HepG2 (cell line): Measurements from ENCODE around the gene CLK4. TPM values are rescaled to one million over a fixed set of nuclear protein-coding genes. Genes with fewer than 3 reads are reported as not detected.

ENCODE experiments used
- ATAC-seq: fragments of 200-7000 bp; cut with Tn5 transposase; 3 replicates; pipeline ENCODE4 v1.9.1; 2020; ENCODE audit warnings: mild to moderate bottlenecking, moderate library complexity
- BruUV-seq: library from RNA; stranded (reverse); fragments of 400-500 nt; replicated peaks from 2 replicates; lab custom pipeline; 2021; lab: Mats Ljungman, UMichigan
- CTCF ChIA-PET: fragments of 300-600 bp; formaldehyde crosslinking; extraction: SDS; loops from one replicate; lab custom pipeline; 2021; ENCODE audit warnings: low total read pairs, inconsistent platforms, low intra/inter-chr PET ratio; lab: Yijun Ruan, JAX
- POLR2A ChIA-PET: fragments of 350-600 bp; sonication (Branson Sonifier 250); formaldehyde crosslinking; loops from one replicate; lab custom pipeline; 2020; ENCODE audit warnings: antibody characterized with exemption, inconsistent platforms; lab: Yijun Ruan, JAX
- DNase-seq: peaks from one replicate; pipeline ENCODE4 v3.0.0-alpha.2; 2015; ENCODE audit warnings: low spot score
- FAIRE-seq: peaks from 3 replicates; lab custom pipeline; 2011; peaks lifted over from hg19 to GRCh38; lab: Jason Lieb, UNC
- H2AFZ ChIP-seq: one replicate; pipeline ENCODE4 v1.6.1; 2011; ENCODE audit warnings: low read length, inconsistent platforms
- H3K27ac ChIP-seq: fragments of 300-600 bp; 3 replicates; pipeline ENCODE4 v1.8.0; 2011; ENCODE audit warnings: mixed run types, mild to moderate bottlenecking, mixed read lengths, low read length, inconsistent platforms; ENCODE audit not compliant: insufficient read depth; ENCODE audit errors: extremely low read length
- H3K27me3 ChIP-seq, 2 experiments: fragments of 200-600 bp in 1 of 2; 2 replicates in 1 of 2; 3 replicates in 1 of 2; pipeline versions ENCODE4 v1.6.0 to v1.8.0; 2011; ENCODE audit warnings: low read length in 2 of 2, mild to moderate bottlenecking in 2 of 2, moderate library complexity in 2 of 2, inconsistent platforms in 1 of 2; ENCODE audit not compliant: insufficient read depth in 2 of 2, control insufficient read depth in 1 of 2
- H3K36me3 ChIP-seq, 2 experiments: fragments of 200-600 bp in 1 of 2; replicated peaks in 1 of 2; 2 replicates in 1 of 2; 3 replicates in 1 of 2; pipeline versions ENCODE4 v1.5.1 to v1.8.0; 2011; ENCODE audit warnings: low read length in 2 of 2, inconsistent platforms in 1 of 2; ENCODE audit not compliant: insufficient read depth in 2 of 2, control insufficient read depth in 1 of 2
- H3K4me1 ChIP-seq: 2 replicates; pipeline ENCODE4 v1.5.1; 2012; ENCODE audit warnings: low read length, inconsistent platforms; ENCODE audit not compliant: insufficient read depth
- H3K4me2 ChIP-seq: 2 replicates; pipeline ENCODE4 v1.6.0; 2011; ENCODE audit warnings: low read depth, low read length, inconsistent platforms
- H3K4me3 ChIP-seq, 3 experiments: fragments of 200-600 bp in 1 of 3; sonication (generic), shearing (Covaris generic) in 1 of 3; replicated peaks in 1 of 3; 2 replicates each; pipeline ENCODE4 v1.5.1; 2011 to 2016; ENCODE audit warnings: low read length in 3 of 3, inconsistent platforms in 2 of 3, low read depth in 2 of 3, mild to moderate bottlenecking in 2 of 3, control low read depth in 1 of 3, mixed read lengths in 1 of 3; ENCODE audit not compliant: insufficient read depth in 1 of 3
- H3K79me2 ChIP-seq: one replicate; pipeline ENCODE4 v1.6.1; 2011; ENCODE audit warnings: low read length, inconsistent platforms; ENCODE audit not compliant: insufficient read depth
- H3K9ac ChIP-seq: 2 replicates; pipeline ENCODE4 v1.6.0; 2011; ENCODE audit warnings: mild to moderate bottlenecking, low read depth, low read length, inconsistent platforms; ENCODE audit not compliant: insufficient read depth
- H3K9me3 ChIP-seq: 2 replicates; pipeline ENCODE4 v1.5.1; 2012; ENCODE audit warnings: mild to moderate bottlenecking, low read length
- H4K20me1 ChIP-seq: 2 replicates; pipeline ENCODE4 v1.6.0; 2011; ENCODE audit warnings: inconsistent platforms, mild to moderate bottlenecking, low read length, moderate library complexity; ENCODE audit not compliant: insufficient read depth
- BHLHE40 ChIP-seq: IDR thresholded peaks from 2 replicates; pipeline ENCODE4 v1.6.1; 2011; ENCODE audit warnings: low read length, improper control_type of control experiment
- HMG20A ChIP-seq: IDR thresholded peaks from 2 replicates; pipeline ENCODE4 v1.6.1; 2016; ENCODE audit warnings: borderline replicate concordance
- KLF16 ChIP-seq, 2 experiments: sonication (generic) in 1 of 2; formaldehyde crosslinking in 1 of 2; IDR thresholded peaks; 2 replicates each; pipeline versions ENCODE4 v1.6.1 to v1.8.0; 2016 to 2023; ENCODE audit warnings: missing genetic modification reagents in 2 of 2, missing compliant biosample characterization in 1 of 2
- RFXANK ChIP-seq: IDR thresholded peaks from 2 replicates; pipeline ENCODE4 v1.6.1; 2016
- ZFP1 ChIP-seq: IDR thresholded peaks from 2 replicates; pipeline ENCODE4 v1.6.1; 2016
- ZNF30 ChIP-seq: sonication (generic); formaldehyde crosslinking; IDR thresholded peaks from 2 replicates; pipeline ENCODE4 v1.5.0; 2020; ENCODE audit warnings: mild to moderate bottlenecking, missing genetic modification reagents
- in situ Hi-C: cut with HindIII; loops from 2 replicates; pipeline ENCODE4 v1.10.0; 2017; ENCODE audit warnings: low pct_unique_long_range_greater_than_20kb; ENCODE audit not compliant: extremely low pct_ligation_motif_present
- intact Hi-C: fragments of 100-400 bp; cut with micrococcal nuclease; formaldehyde crosslinking; loops from one replicate; pipeline ENCODE4 v1.10.0; 2022; ENCODE audit not compliant: unreplicated experiment
- polyA plus RNA-seq, 8 experiments: library from polyadenylated mRNA; depleted of rRNA in 3 of 8; stranded (reverse) in 7 of 8; unstranded in 1 of 8; fragments of >200 nt; fragmentation: Illumina TruSeq in 4 of 8; extraction: Trizol in 4 of 8; gene quantifications; 2 replicates each; pipeline versions ENCODE4 v1.2.1 to v1.2.3, GENCODE V29; 2011 to 2016; ENCODE audit warnings: low read depth in 4 of 8, missing spikeins in 1 of 8, mixed read lengths in 1 of 8; ENCODE audit not compliant: insufficient read depth in 1 of 8
- total RNA-seq, 5 experiments: library from RNA; depleted of rRNA; stranded (reverse); fragments of >200 nt; fragmentation: Illumina TruSeq; extraction: Trizol; gene quantifications; 2 replicates each; pipeline ENCODE4 v1.2.3, GENCODE V29; 2016; ENCODE audit warnings: low read depth in 1 of 5
- TF ChIP-seq, protein P1 (sequence below): sonication (generic); formaldehyde crosslinking; IDR thresholded peaks from 2 replicates; pipeline ENCODE4 v1.4.0; 2020; ENCODE audit warnings: mild to moderate bottlenecking, missing genetic modification reagents
- TF ChIP-seq, protein P2 (sequence below): IDR thresholded peaks from 2 replicates; pipeline ENCODE4 v1.6.1; 2016; ENCODE audit warnings: missing genetic modification reagents, missing compliant biosample characterization
- TF ChIP-seq, protein P3 (sequence below): sonication (generic); formaldehyde crosslinking; IDR thresholded peaks from 2 replicates; pipeline ENCODE4 v1.5.1; 2020; ENCODE audit warnings: mild to moderate bottlenecking, missing genetic modification reagents, moderate library complexity

The CLK4 gene
- total and polyA plus RNA-seq, 2 of the 13 experiments (the other 11 are each of a cell fraction or from before 2014, with no cell fraction given) = 17.7 to 18.4 TPM

DNA sequence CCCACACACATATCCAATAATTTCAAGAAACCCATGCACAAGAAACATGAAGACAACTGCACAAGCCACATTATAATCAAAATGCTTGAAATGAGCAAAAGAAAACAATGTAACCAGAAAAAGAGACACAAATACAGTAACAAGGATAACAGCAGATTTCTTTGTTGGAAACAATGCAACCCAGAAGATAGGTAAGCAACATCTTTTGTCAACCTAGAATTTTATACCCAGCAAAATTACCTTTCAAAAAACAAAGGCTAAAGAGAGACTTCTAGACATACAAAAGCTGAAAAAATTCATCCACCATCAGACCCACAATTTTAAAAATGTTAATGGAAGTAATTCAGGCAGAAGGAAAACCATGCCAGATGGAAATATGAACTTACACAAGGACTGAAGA, 31.7 kb downstream of the CLK4 start:
- ATAC-seq = no peak
- H3K27ac ChIP-seq = no peak overlapping the region
- H2AFZ ChIP-seq = no peak overlapping the region
- H3K79me2 ChIP-seq = no peaks in the 10 kb centered on the region
- H3K36me3 ChIP-seq = no peaks in the 10 kb centered on the region
- H3K4me1 ChIP-seq = no peaks in the 10 kb centered on the region
- H4K20me1 ChIP-seq = no peaks in the 10 kb centered on the region
- TF ChIP-seq, protein P1, sequence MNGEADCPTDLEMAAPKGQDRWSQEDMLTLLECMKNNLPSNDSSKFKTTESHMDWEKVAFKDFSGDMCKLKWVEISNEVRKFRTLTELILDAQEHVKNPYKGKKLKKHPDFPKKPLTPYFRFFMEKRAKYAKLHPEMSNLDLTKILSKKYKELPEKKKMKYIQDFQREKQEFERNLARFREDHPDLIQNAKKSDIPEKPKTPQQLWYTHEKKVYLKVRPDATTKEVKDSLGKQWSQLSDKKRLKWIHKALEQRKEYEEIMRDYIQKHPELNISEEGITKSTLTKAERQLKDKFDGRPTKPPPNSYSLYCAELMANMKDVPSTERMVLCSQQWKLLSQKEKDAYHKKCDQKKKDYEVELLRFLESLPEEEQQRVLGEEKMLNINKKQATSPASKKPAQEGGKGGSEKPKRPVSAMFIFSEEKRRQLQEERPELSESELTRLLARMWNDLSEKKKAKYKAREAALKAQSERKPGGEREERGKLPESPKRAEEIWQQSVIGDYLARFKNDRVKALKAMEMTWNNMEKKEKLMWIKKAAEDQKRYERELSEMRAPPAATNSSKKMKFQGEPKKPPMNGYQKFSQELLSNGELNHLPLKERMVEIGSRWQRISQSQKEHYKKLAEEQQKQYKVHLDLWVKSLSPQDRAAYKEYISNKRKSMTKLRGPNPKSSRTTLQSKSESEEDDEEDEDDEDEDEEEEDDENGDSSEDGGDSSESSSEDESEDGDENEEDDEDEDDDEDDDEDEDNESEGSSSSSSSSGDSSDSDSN (CRISPR knock-in tag) = no peak
- TF ChIP-seq ZFP1 (CRISPR knock-in tag) (peak; percentile 96), KLF16 (CRISPR knock-in tag; IDR thresholded peaks at IDR 0.05) (no peak), ZNF30 (CRISPR knock-in tag) (no peak), BHLHE40 (no peak), RFXANK (no peak), HMG20A (CRISPR knock-in tag) (no peak)
- TF ChIP-seq, protein P2, sequence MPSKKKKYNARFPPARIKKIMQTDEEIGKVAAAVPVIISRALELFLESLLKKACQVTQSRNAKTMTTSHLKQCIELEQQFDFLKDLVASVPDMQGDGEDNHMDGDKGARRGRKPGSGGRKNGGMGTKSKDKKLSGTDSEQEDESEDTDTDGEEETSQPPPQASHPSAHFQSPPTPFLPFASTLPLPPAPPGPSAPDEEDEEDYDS (CRISPR knock-in tag) = no peak
- TF ChIP-seq, protein P3, sequence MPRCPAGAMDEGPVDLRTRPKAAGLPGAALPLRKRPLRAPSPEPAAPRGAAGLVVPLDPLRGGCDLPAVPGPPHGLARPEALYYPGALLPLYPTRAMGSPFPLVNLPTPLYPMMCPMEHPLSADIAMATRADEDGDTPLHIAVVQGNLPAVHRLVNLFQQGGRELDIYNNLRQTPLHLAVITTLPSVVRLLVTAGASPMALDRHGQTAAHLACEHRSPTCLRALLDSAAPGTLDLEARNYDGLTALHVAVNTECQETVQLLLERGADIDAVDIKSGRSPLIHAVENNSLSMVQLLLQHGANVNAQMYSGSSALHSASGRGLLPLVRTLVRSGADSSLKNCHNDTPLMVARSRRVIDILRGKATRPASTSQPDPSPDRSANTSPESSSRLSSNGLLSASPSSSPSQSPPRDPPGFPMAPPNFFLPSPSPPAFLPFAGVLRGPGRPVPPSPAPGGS (CRISPR knock-in tag) = no peak
- no TSS peak for BruUV-seq
- ChIA-PET POLR2A (no interaction called here), CTCF (no interaction called here)
- intact Hi-C loops (no loop called here), in situ Hi-C loops (no loop called here)
- no peak overlapping the region for H3K9ac ChIP-seq
- H3K4me2 ChIP-seq = no peak overlapping the region
- no peak overlapping the region for H3K4me3 ChIP-seq
- peaks cover 30% of the 10 kb centered on the region for H3K9me3 ChIP-seq
- DNase-seq = no peak
- no peak for FAIRE-seq
- no peaks in the 10 kb centered on the region for H3K27me3 ChIP-seq
